HepG2 (cell line): Measurements from ENCODE around the gene TMEM190. TPM values are rescaled to one million over a fixed set of nuclear protein-coding genes. Genes with fewer than 3 reads are reported as not detected.
A peak's percentile ranks its signal among the peaks of the same experiment; 100 is the strongest.

Experiments used
- SOX6 ChIP-seq, 2 experiments: fragments of 450-650 bp in 1 of 2; sonication (generic) in 1 of 2; formaldehyde crosslinking in 1 of 2; IDR thresholded peaks; 2 replicates each; pipeline versions ENCODE4 v1.4.0 to v1.6.1; 2017 to 2020; ENCODE audit warnings: antibody characterized with exemption in 1 of 2, mild to moderate bottlenecking in 1 of 2, missing genetic modification reagents in 1 of 2
- TRIM24 ChIP-seq: sonication (generic); formaldehyde crosslinking; IDR thresholded peaks from 2 replicates; pipeline ENCODE4 v1.8.0; 2022; ENCODE audit warnings: mild to moderate bottlenecking, missing genetic modification reagents
- ZBTB20 ChIP-seq: sonication (generic); formaldehyde crosslinking; IDR thresholded peaks from 2 replicates; pipeline ENCODE4 v1.8.1; 2023; ENCODE audit warnings: missing genetic modification reagents, low read depth, mild to moderate bottlenecking, borderline replicate concordance
- polyA plus RNA-seq, 8 experiments: library from polyadenylated mRNA; depleted of rRNA in 3 of 8; stranded (reverse) in 7 of 8; unstranded in 1 of 8; fragments of >200 nt; fragmentation: Illumina TruSeq in 4 of 8; extraction: Trizol in 4 of 8; gene quantifications; 2 replicates each; pipeline versions ENCODE4 v1.2.1 to v1.2.3, GENCODE V29; 2011 to 2016; ENCODE audit warnings: low read depth in 4 of 8, missing spikeins in 1 of 8, mixed read lengths in 1 of 8; ENCODE audit not compliant: insufficient read depth in 1 of 8
- total RNA-seq, 5 experiments: library from RNA; depleted of rRNA; stranded (reverse); fragments of >200 nt; fragmentation: Illumina TruSeq; extraction: Trizol; gene quantifications; 2 replicates each; pipeline ENCODE4 v1.2.3, GENCODE V29; 2016; ENCODE audit warnings: low read depth in 1 of 5
- TF ChIP-seq, protein P1 (sequence below): sonication (generic); formaldehyde crosslinking; IDR thresholded peaks from 2 replicates; pipeline ENCODE4 v1.5.0; 2020; ENCODE audit warnings: mild to moderate bottlenecking, missing genetic modification reagents, borderline replicate concordance

Gene TMEM190
- total and polyA plus RNA-seq, 2 of the 13 experiments (the other 11 are each of a cell fraction or from before 2014, with no cell fraction given), result 0.35 to 0.83 TPM

- TF ChIP-seq, protein P1, sequence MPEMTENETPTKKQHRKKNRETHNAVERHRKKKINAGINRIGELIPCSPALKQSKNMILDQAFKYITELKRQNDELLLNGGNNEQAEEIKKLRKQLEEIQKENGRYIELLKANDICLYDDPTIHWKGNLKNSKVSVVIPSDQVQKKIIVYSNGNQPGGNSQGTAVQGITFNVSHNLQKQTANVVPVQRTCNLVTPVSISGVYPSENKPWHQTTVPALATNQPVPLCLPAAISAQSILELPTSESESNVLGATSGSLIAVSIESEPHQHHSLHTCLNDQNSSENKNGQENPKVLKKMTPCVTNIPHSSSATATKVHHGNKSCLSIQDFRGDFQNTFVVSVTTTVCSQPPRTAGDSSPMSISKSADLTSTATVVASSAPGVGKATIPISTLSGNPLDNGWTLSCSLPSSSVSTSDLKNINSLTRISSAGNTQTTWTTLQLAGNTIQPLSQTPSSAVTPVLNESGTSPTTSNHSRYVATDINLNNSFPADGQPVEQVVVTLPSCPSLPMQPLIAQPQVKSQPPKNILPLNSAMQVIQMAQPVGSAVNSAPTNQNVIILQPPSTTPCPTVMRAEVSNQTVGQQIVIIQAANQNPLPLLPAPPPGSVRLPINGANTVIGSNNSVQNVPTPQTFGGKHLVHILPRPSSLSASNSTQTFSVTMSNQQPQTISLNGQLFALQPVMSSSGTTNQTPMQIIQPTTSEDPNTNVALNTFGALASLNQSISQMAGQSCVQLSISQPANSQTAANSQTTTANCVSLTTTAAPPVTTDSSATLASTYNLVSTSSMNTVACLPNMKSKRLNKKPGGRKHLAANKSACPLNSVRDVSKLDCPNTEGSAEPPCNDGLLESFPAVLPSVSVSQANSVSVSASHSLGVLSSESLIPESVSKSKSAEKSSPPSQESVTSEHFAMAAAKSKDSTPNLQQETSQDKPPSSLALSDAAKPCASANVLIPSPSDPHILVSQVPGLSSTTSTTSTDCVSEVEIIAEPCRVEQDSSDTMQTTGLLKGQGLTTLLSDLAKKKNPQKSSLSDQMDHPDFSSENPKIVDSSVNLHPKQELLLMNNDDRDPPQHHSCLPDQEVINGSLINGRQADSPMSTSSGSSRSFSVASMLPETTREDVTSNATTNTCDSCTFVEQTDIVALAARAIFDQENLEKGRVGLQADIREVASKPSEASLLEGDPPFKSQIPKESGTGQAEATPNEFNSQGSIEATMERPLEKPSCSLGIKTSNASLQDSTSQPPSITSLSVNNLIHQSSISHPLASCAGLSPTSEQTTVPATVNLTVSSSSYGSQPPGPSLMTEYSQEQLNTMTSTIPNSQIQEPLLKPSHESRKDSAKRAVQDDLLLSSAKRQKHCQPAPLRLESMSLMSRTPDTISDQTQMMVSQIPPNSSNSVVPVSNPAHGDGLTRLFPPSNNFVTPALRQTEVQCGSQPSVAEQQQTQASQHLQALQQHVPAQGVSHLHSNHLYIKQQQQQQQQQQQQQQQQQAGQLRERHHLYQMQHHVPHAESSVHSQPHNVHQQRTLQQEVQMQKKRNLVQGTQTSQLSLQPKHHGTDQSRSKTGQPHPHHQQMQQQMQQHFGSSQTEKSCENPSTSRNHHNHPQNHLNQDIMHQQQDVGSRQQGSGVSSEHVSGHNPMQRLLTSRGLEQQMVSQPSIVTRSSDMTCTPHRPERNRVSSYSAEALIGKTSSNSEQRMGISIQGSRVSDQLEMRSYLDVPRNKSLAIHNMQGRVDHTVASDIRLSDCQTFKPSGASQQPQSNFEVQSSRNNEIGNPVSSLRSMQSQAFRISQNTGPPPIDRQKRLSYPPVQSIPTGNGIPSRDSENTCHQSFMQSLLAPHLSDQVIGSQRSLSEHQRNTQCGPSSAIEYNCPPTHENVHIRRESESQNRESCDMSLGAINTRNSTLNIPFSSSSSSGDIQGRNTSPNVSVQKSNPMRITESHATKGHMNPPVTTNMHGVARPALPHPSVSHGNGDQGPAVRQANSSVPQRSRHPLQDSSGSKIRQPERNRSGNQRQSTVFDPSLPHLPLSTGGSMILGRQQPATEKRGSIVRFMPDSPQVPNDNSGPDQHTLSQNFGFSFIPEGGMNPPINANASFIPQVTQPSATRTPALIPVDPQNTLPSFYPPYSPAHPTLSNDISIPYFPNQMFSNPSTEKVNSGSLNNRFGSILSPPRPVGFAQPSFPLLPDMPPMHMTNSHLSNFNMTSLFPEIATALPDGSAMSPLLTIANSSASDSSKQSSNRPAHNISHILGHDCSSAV (CRISPR knock-in tag), result no peak
- no peak for TF ChIP-seq TRIM24 (CRISPR knock-in tag)
- no peak; the same call in 1 of the 2 replicates for TF ChIP-seq ZBTB20 (CRISPR knock-in tag)
- no peak for TF ChIP-seq SOX6 (IDR thresholded peaks at IDR 0.05)
- TF ChIP-seq SOX6 (CRISPR knock-in tag; IDR thresholded peaks at IDR 0.05), result peak; percentile 47
These were observed 37.3 kb upstream of the TMEM190 start, which contains the start of gene KMT5C (continued) for GRCh38 chr19:55339105-55339888.
